Renal pelvis (tissue), 12 donors: ENCODE measurements around the gene UGP2. TPM values are rescaled to one million over a fixed set of nuclear protein-coding genes. Genes with fewer than 3 reads are reported as not detected.
"Not testable (repeated sequence)": the region's sequence is repeated elsewhere in the genome, so short reads cannot be mapped to it uniquely, and the experiment has no call there.

Experiments
- DNase-seq: peaks from one replicate; pipeline ENCODE4 v3.0.0-alpha.2; 2013
- long read RNA-seq, 16 experiments: transcript quantifications; one replicate each; lab custom pipeline, GENCODE V29; 2026
- polyA plus RNA-seq, 3 donors: library from polyadenylated mRNA; unstranded; fragments of 120-200 nt; gene quantifications; one replicate each; pipeline ENCODE4 v1.2.1, GENCODE V29; 2013; ENCODE audit not compliant: insufficient read length in 3 of 3

The UGP2 gene
- 100 to 1,000 TPM; 108 to 115 (median 111) TPM for polyA plus RNA-seq
- long read RNA-seq, donor 1, transcript UGP2-201 (10 exons, 2,338 nt) = minor isoform, 6 of 72 reads
- long read RNA-seq, donor 1, transcript UGP2-202 (10 exons, 2,136 nt) = major isoform, 21 of 72 reads
- long read RNA-seq, donor 1, partial matches to known transcripts = 42 of 72 reads
- long read RNA-seq, donor 1, other reads (novel, unspliced or antisense) = 0 of 72 reads
- long read RNA-seq, donor 2, transcript UGP2-201 (10 exons, 2,338 nt) = minor isoform, 11 of 62 reads
- long read RNA-seq, donor 2, transcript UGP2-202 (10 exons, 2,136 nt) = major isoform, 34 of 62 reads
- long read RNA-seq, donor 2, partial matches to known transcripts = 12 of 62 reads
- long read RNA-seq, donor 2, other reads (novel, unspliced or antisense) = 0 of 62 reads
- long read RNA-seq, donor 3, transcript UGP2-201 (10 exons, 2,338 nt) = minor isoform, 5 of 24 reads
- long read RNA-seq, donor 3, transcript UGP2-202 (10 exons, 2,136 nt) = major isoform, 13 of 24 reads
- long read RNA-seq, donor 3, partial matches to known transcripts = 5 of 24 reads
- long read RNA-seq, donor 3, other reads (novel, unspliced or antisense) = 0 of 24 reads
- long read RNA-seq, donor 4, transcript UGP2-202 (10 exons, 2,136 nt) = major isoform, 24 of 36 reads
- long read RNA-seq, donor 4, transcript UGP2-201 (10 exons, 2,338 nt) = minor isoform, 5 of 36 reads
- long read RNA-seq, donor 4, partial matches to known transcripts = 5 of 36 reads
- long read RNA-seq, donor 4, other reads (novel, unspliced or antisense) = 0 of 36 reads
- long read RNA-seq, donor 5, transcript UGP2-202 (10 exons, 2,136 nt) = major isoform, 15 of 18 reads
- long read RNA-seq, donor 5, partial matches to known transcripts = 0 of 18 reads
- long read RNA-seq, donor 5, other reads (novel, unspliced or antisense) = 0 of 18 reads
- long read RNA-seq, donor 6, transcript UGP2-201 (10 exons, 2,338 nt) = minor isoform, 5 of 95 reads
- long read RNA-seq, donor 6, transcript UGP2-207 (11 exons, 2,057 nt) = minor isoform, 8 of 95 reads
- long read RNA-seq, donor 6, transcript UGP2-202 (10 exons, 2,136 nt) = major isoform, 39 of 95 reads
- long read RNA-seq, donor 6, partial matches to known transcripts = 35 of 95 reads
- long read RNA-seq, donor 6, other reads (novel, unspliced or antisense) = 7 of 95 reads
- long read RNA-seq, donor 7, transcript UGP2-202 (10 exons, 2,136 nt) = major isoform, 21 of 31 reads
- long read RNA-seq, donor 7, partial matches to known transcripts = 5 of 31 reads
- long read RNA-seq, donor 7, other reads (novel, unspliced or antisense) = 0 of 31 reads
- long read RNA-seq, donor 8, transcript UGP2-202 (10 exons, 2,136 nt) = major isoform, 9 of 11 reads
- long read RNA-seq, donor 8, partial matches to known transcripts = 0 of 11 reads
- long read RNA-seq, donor 8, other reads (novel, unspliced or antisense) = 0 of 11 reads
- long read RNA-seq, donor 9, transcript UGP2-202 (10 exons, 2,136 nt) = major isoform, 22 of 35 reads
- long read RNA-seq, donor 9, partial matches to known transcripts = 10 of 35 reads
- long read RNA-seq, donor 9, other reads (novel, unspliced or antisense) = 0 of 35 reads
- long read RNA-seq, donor 10, transcript UGP2-202 (10 exons, 2,136 nt) = major isoform, 21 of 30 reads
- long read RNA-seq, donor 10, partial matches to known transcripts = 5 of 30 reads
- long read RNA-seq, donor 10, other reads (novel, unspliced or antisense) = 0 of 30 reads
- long read RNA-seq, donor 11, transcript UGP2-202 (10 exons, 2,136 nt) = major isoform, 22 of 25 reads
- long read RNA-seq, donor 11, partial matches to known transcripts = 0 of 25 reads
- long read RNA-seq, donor 11, other reads (novel, unspliced or antisense) = 0 of 25 reads
- long read RNA-seq, donor 12, transcript UGP2-202 (10 exons, 2,136 nt) = major isoform, 33 of 49 reads
- long read RNA-seq, donor 12, transcript UGP2-201 (10 exons, 2,338 nt) = minor isoform, 11 of 49 reads
- long read RNA-seq, donor 12, partial matches to known transcripts = 0 of 49 reads
- long read RNA-seq, donor 12, other reads (novel, unspliced or antisense) = 0 of 49 reads
- long read RNA-seq, donor 13, transcript UGP2-202 (10 exons, 2,136 nt) = major isoform, 5 of 18 reads
- long read RNA-seq, donor 13, partial matches to known transcripts = 12 of 18 reads
- long read RNA-seq, donor 13, other reads (novel, unspliced or antisense) = 0 of 18 reads
- long read RNA-seq, donor 14 = 0 reads
- long read RNA-seq, donor 15, transcript UGP2-202 (10 exons, 2,136 nt) = major isoform, 39 of 63 reads
- long read RNA-seq, donor 15, transcript UGP2-201 (10 exons, 2,338 nt) = minor isoform, 6 of 63 reads
- long read RNA-seq, donor 15, partial matches to known transcripts = 16 of 63 reads
- long read RNA-seq, donor 15, other reads (novel, unspliced or antisense) = 0 of 63 reads
- long read RNA-seq, donor 16, transcript UGP2-202 (10 exons, 2,136 nt) = major isoform, 22 of 61 reads
- long read RNA-seq, donor 16, partial matches to known transcripts = 33 of 61 reads
- long read RNA-seq, donor 16, other reads (novel, unspliced or antisense) = 0 of 61 reads

GRCh38 chr2:63841254-63842022, at the start of gene UGP2:
Gene UGP2 (plus strand): TSS chr2:63841896. CDS start chr2:63842186, 290 bp downstream.
- DNase-seq = peak; percentile 92

GRCh38 chr2:63792530-63792929, 49.2 kb upstream of the UGP2 start:
- DNase-seq = no peak

- DNase-seq = no peak
These were observed 45.3 kb upstream of the UGP2 start for GRCh38 chr2:63796366-63796765.

GRCh38 chr2:63796796-63797195, 44.9 kb upstream of the UGP2 start:
- DNase-seq = no peak

GRCh38 chr2:63801455-63801854, 40.2 kb upstream of the UGP2 start:
- DNase-seq = no peak

GRCh38 chr2:63805412-63805811, 36.3 kb upstream of the UGP2 start:
- no peak for DNase-seq

- DNase-seq = not testable (repeated sequence)
These were observed 33.7 kb upstream of the UGP2 start for GRCh38 chr2:63808036-63808435.

GRCh38 chr2:63808911-63809310, 32.8 kb upstream of the UGP2 start:
- not testable (repeated sequence) for DNase-seq

- no peak for DNase-seq
These were observed 30.6 kb upstream of the UGP2 start for GRCh38 chr2:63811063-63811462.

- DNase-seq = not testable (repeated sequence)
These were observed 29.8 kb upstream of the UGP2 start for GRCh38 chr2:63811870-63812269.

- no peak for DNase-seq
These were observed 27.6 kb upstream of the UGP2 start for GRCh38 chr2:63814114-63814513.

GRCh38 chr2:63817382-63817781, 24.3 kb upstream of the UGP2 start:
- DNase-seq = no peak

- DNase-seq = peak; percentile 35
These were observed 23.4 kb upstream of the UGP2 start for GRCh38 chr2:63818271-63818670.

GRCh38 chr2:63819256-63819655, 22.4 kb upstream of the UGP2 start:
- no peak for DNase-seq

GRCh38 chr2:63819765-63820717, 21.7 kb upstream of the UGP2 start:
- DNase-seq = peak; percentile 17

GRCh38 chr2:63820969-63821368, 20.7 kb upstream of the UGP2 start:
- DNase-seq = no peak

GRCh38 chr2:63821396-63821795, 20.3 kb upstream of the UGP2 start:
- no peak for DNase-seq
